Liver (tissue), 9 donors: ENCODE results near the gene GNRH2. TPM values are rescaled to one million over a fixed set of nuclear protein-coding genes. Genes with fewer than 3 reads are reported as not detected.

Experiments used
- DNase-seq: peaks from one replicate; pipeline ENCODE4 v3.0.0-alpha.2; 2017; ENCODE audit warnings: low spot score
- H3K27ac ChIP-seq, 2 donors: one replicate each; pipeline ENCODE4 v1.7.0; 2013; ENCODE audit warnings: inconsistent platforms in 2 of 2, low read length in 2 of 2, control low read depth in 1 of 2, low read depth in 1 of 2, mild to moderate bottlenecking in 1 of 2
- H3K27me3 ChIP-seq, 4 donors: one replicate each; pipeline versions ENCODE4 v1.6.1 to v1.7.0; 2013; ENCODE audit warnings: low read length in 3 of 4, inconsistent platforms in 1 of 4, mild to moderate bottlenecking in 1 of 4, moderate library complexity in 1 of 4; ENCODE audit not compliant: control insufficient read depth in 4 of 4, insufficient read depth in 4 of 4
- H3K36me3 ChIP-seq, 4 donors: one replicate each; pipeline versions ENCODE4 v1.6.1 to v1.7.0; 2013; ENCODE audit warnings: low read length in 3 of 4, mild to moderate bottlenecking in 3 of 4, low read depth in 1 of 4, moderate library complexity in 1 of 4; ENCODE audit not compliant: control insufficient read depth in 4 of 4, insufficient read depth in 3 of 4
- H3K4me1 ChIP-seq, 4 donors: one replicate each; pipeline versions ENCODE4 v1.6.1 to v1.7.0; 2013; ENCODE audit warnings: low read length in 3 of 4, mild to moderate bottlenecking in 3 of 4, moderate library complexity in 1 of 4; ENCODE audit not compliant: control insufficient read depth in 4 of 4, insufficient read depth in 4 of 4
- H3K4me3 ChIP-seq, 3 donors: one replicate each; pipeline versions ENCODE4 v1.6.1 to v1.7.0; 2013; ENCODE audit warnings: low read length in 3 of 3, control low read depth in 1 of 3, low read depth in 1 of 3, mild to moderate bottlenecking in 1 of 3
- H3K9ac ChIP-seq, 2 donors: one replicate each; pipeline ENCODE4 v1.7.0; 2013; ENCODE audit warnings: low read length in 2 of 2, mild to moderate bottlenecking in 2 of 2, moderate library complexity in 2 of 2, control low read depth in 1 of 2, low read depth in 1 of 2
- H3K9me3 ChIP-seq, 4 donors: one replicate each; pipeline versions ENCODE4 v1.6.1 to v1.7.0; 2013; ENCODE audit warnings: low read length in 3 of 4; ENCODE audit not compliant: control insufficient read depth in 4 of 4
- CTCF ChIP-seq: fragments of 150-350 bp; IDR thresholded peaks from 2 replicates; pipeline ENCODE4 v1.5.1; 2017; ENCODE audit warnings: improper control_type of control experiment, low read depth, low read length; ENCODE audit not compliant: missing input control
- EGR1 ChIP-seq, 2 donors: IDR thresholded peaks; 2 replicates each; pipeline ENCODE4 v1.6.1; 2016 to 2018; ENCODE audit warnings: antibody characterized with exemption in 2 of 2, low read depth in 2 of 2
- FOXA1 ChIP-seq: IDR thresholded peaks from 2 replicates; pipeline ENCODE4 v1.6.1; 2016; ENCODE audit warnings: antibody characterized with exemption
- FOXA2 ChIP-seq: IDR thresholded peaks from 2 replicates; pipeline ENCODE4 v1.6.1; 2016; ENCODE audit warnings: antibody characterized with exemption
- GABPA ChIP-seq, 2 donors: IDR thresholded peaks in 1 of 2; conservative IDR thresholded peaks in 1 of 2; 2 replicates each; pipeline ENCODE4 v1.6.1; 2016; ENCODE audit warnings: antibody characterized with exemption in 2 of 2, mild to moderate bottlenecking in 1 of 2, moderate library complexity in 1 of 2
- HNF4A ChIP-seq, 2 donors: conservative IDR thresholded peaks; 2 replicates each; pipeline ENCODE4 v1.6.1; 2016; ENCODE audit warnings: antibody characterized with exemption in 2 of 2, mild to moderate bottlenecking in 2 of 2
- HNF4G ChIP-seq: IDR thresholded peaks from 2 replicates; pipeline ENCODE4 v1.6.1; 2016; ENCODE audit warnings: antibody characterized with exemption
- JUND ChIP-seq, 2 donors: IDR thresholded peaks; 2 replicates each; pipeline ENCODE4 v1.6.1; 2016; ENCODE audit warnings: antibody characterized with exemption in 2 of 2
- RAD21 ChIP-seq, 2 donors: IDR thresholded peaks; 2 replicates each; pipeline ENCODE4 v1.6.1; 2016; ENCODE audit warnings: antibody characterized with exemption in 2 of 2, mild to moderate bottlenecking in 2 of 2
- RXRA ChIP-seq, 2 donors: IDR thresholded peaks; 2 replicates each; pipeline ENCODE4 v1.6.1; 2017 to 2018; ENCODE audit warnings: antibody characterized with exemption in 2 of 2, mild to moderate bottlenecking in 1 of 2
- SP1 ChIP-seq: IDR thresholded peaks from 2 replicates; pipeline ENCODE4 v1.6.1; 2018; ENCODE audit warnings: antibody characterized with exemption, mild to moderate bottlenecking
- TAF1 ChIP-seq: conservative IDR thresholded peaks from 2 replicates; pipeline ENCODE4 v1.6.1; 2016; ENCODE audit warnings: antibody characterized with exemption, mild to moderate bottlenecking
- YY1 ChIP-seq: IDR thresholded peaks from 2 replicates; pipeline ENCODE4 v1.6.1; 2016; ENCODE audit warnings: antibody characterized with exemption, mild to moderate bottlenecking
- WGBS: extraction: QIAGEN DNeasy Blood & Tissue Kit; methylation state at CpG from one replicate; pipeline ENCODE4 v1.1.7; 2013; 5-methylcytosine and 5-hydroxymethylcytosine counted together
- polyA plus RNA-seq, 2 donors: library from polyadenylated mRNA; stranded (reverse) in 1 of 2; unstranded in 1 of 2; fragments of 200-250 nt in 1 of 2; fragments of >200 nt in 1 of 2; fragmentation: Nextera tagmentation in 1 of 2; extraction: Ambion mirVana in 1 of 2; gene quantifications; one replicate each; pipeline versions ENCODE4 v1.2.1 to v1.2.3, GENCODE V29; 2013 to 2015
- total RNA-seq, 2 donors: library from RNA; depleted of rRNA; stranded (reverse); fragments of >200 nt; gene quantifications; one replicate each; pipeline ENCODE4 v1.2.3, GENCODE V29; 2014
- TF ChIP-seq, protein P1 (sequence below): IDR thresholded peaks from 2 replicates; pipeline ENCODE4 v1.6.1; 2016; ENCODE audit warnings: antibody characterized with exemption
- TF ChIP-seq, protein P2 (sequence below): IDR thresholded peaks from 2 replicates; pipeline ENCODE4 v1.6.1; 2016; ENCODE audit warnings: antibody characterized with exemption, mild to moderate bottlenecking
- TF ChIP-seq, protein P3 (sequence below): IDR thresholded peaks from 2 replicates; pipeline ENCODE4 v1.6.1; 2016; ENCODE audit warnings: antibody characterized with exemption
- donor health status: healthy.
- donor health status: healthy.
- donor health status: healthy.
- donor health status: healthy.
- donor health status: healthy.

The GNRH2 gene
- total and polyA plus RNA-seq, 4 donors = 0.25 to 0.58 (median 0.44) TPM; not detected in 1

DNA sequence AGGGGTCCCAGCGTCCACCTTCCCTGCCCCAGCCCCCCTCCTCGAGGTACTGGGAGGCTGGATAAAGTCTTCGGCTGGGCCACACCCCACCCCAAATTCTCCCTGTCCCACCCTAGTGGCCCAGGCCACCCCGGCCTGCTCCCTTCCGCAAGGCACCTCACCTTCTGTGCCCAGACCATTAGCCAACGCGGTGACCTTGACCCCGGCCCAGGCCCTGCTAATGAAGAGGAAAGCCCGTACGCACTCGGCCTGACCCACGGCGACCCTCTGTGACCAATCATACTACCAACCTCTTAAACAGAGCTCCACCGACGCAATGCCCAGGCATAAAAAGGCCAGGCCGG is 27.8 kb downstream of the GNRH2 start:
- Histone ChIP-seq H3K4me1 (peaks cover 7 to 52% (median 38%) of the 10 kb centered on the region in 4 donors), H3K9me3 (no peaks in the 10 kb centered on the region), H3K9ac (no peak overlapping the region), H3K36me3 (no peaks in the 10 kb centered on the region), H3K27me3 (peaks cover 0 to 3% (median 0%) of the 10 kb centered on the region in 4 donors), H3K27ac (peak overlapping the region in 1 of 2 donors; percentile 10), H3K4me3 (peak overlapping the region in 2 of 3 donors; percentile 18 to 51)
- TF ChIP-seq FOXA2 (no peak), YY1 (no peak), RXRA (IDR thresholded peaks at IDR 0.05) (peak in 1 of 2 donors; percentile 58), HNF4A (conservative IDR thresholded peaks at IDR 0.05) (peak in 1 of 2 donors; percentile 57), RAD21 (IDR thresholded peaks at IDR 0.05) (no peak)
- no peak for DNase-seq
- 73% methylated on average over 16 of the region's 16 CpGs for WGBS

DNA sequence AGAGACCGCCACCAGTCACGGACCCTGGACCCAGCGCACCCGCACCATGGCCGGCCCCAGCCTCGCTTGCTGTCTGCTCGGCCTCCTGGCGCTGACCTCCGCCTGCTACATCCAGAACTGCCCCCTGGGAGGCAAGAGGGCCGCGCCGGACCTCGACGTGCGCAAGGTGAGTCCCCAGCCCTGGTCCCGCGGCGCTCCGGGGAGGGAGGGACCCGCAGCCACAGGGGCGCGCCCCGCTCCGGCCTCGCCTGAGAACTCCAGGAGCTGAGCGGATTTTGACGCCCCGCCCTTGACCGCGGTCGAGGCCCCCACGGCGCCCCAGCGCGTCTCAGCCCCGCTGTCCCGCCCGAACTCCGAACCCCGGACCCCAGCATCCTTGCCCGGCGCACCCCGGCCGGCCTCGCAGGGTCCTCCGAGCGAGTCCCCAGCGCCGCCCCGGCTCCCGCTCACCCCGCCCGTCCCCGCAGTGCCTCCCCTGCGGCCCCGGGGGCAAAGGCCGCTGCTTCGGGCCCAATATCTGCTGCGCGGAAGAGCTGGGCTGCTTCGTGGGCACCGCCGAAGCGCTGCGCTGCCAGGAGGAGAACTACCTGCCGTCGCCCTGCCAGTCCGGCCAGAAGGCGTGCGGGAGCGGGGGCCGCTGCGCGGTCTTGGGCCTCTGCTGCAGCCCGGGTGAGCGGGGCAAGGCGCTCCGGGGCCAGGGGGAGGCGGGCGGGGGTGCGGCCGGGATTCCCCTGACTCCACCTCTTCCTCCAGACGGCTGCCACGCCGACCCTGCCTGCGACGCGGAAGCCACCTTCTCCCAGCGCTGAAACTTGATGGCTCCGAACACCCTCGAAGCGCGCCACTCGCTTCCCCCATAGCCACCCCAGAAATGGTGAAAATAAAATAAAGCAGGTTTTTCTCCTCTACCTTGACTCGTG is 28.4 kb downstream of the GNRH2 start, which contains the start of gene OXT:
Gene OXT, plus strand, starts transcription at position 11 of the 920 bp plus-strand sequence. Its CDS starts 36 bp downstream, at position 47.
- H3K27ac ChIP-seq = peak within 1 kb of the TSS in 1 of 2 donors; percentile 10
- H3K4me1 ChIP-seq = peaks cover 7 to 47% (median 33%) of the 10 kb centered on the region in 4 donors
- TF ChIP-seq HNF4A (conservative IDR thresholded peaks at IDR 0.05) (peak in 1 of 2 donors; percentile 51), EGR1 (IDR thresholded peaks at IDR 0.05; ENCODE audit: low read depth in 2 of 2) (no peak), SP1 (peak; percentile 28)
- DNase-seq = no peak
- no peaks in the 10 kb centered on the region for H3K36me3 ChIP-seq
- peaks cover 0 to 3% (median 0%) of the 10 kb centered on the region in 4 donors for H3K27me3 ChIP-seq
- H3K9me3 ChIP-seq = no peaks in the 10 kb centered on the region
- H3K4me3 ChIP-seq = peak within 1 kb of the TSS in 2 of 3 donors; percentile 18 to 51
- WGBS = 19% methylated on average over 95 of the region's 95 CpGs
- peak within 1 kb of the TSS in 1 of 2 donors; percentile 4 for H3K9ac ChIP-seq

- WGBS = 86% methylated on average over 22 of the region's 22 CpGs
- Histone ChIP-seq H3K27ac (no peak overlapping the region), H3K4me3 (no peak overlapping the region), H3K4me1 (peaks cover 7 to 40% (median 29%) of the 10 kb centered on the region in 4 donors), H3K36me3 (no peaks in the 10 kb centered on the region), H3K9ac (peak overlapping the region in 1 of 2 donors; percentile 4), H3K9me3 (no peaks in the 10 kb centered on the region), H3K27me3 (peaks cover 0 to 3% (median 0%) of the 10 kb centered on the region in 4 donors)
- DNase-seq = no peak
- TF ChIP-seq GABPA (IDR thresholded peaks at IDR 0.05 in 1 of 2, conservative IDR thresholded peaks at IDR 0.05 in 1 of 2) (no peak), CTCF (no peak), RXRA (IDR thresholded peaks at IDR 0.05) (no peak), SP1 (no peak), HNF4G (no peak), FOXA1 (no peak), EGR1 (IDR thresholded peaks at IDR 0.05; ENCODE audit: low read depth in 2 of 2) (no peak), HNF4A (conservative IDR thresholded peaks at IDR 0.05) (no peak), JUND (IDR thresholded peaks at IDR 0.05) (no peak), TAF1 (no peak), FOXA2 (no peak)
- TF ChIP-seq, protein P1, sequence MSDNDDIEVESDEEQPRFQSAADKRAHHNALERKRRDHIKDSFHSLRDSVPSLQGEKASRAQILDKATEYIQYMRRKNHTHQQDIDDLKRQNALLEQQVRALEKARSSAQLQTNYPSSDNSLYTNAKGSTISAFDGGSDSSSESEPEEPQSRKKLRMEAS = no peak
- TF ChIP-seq, protein P2, sequence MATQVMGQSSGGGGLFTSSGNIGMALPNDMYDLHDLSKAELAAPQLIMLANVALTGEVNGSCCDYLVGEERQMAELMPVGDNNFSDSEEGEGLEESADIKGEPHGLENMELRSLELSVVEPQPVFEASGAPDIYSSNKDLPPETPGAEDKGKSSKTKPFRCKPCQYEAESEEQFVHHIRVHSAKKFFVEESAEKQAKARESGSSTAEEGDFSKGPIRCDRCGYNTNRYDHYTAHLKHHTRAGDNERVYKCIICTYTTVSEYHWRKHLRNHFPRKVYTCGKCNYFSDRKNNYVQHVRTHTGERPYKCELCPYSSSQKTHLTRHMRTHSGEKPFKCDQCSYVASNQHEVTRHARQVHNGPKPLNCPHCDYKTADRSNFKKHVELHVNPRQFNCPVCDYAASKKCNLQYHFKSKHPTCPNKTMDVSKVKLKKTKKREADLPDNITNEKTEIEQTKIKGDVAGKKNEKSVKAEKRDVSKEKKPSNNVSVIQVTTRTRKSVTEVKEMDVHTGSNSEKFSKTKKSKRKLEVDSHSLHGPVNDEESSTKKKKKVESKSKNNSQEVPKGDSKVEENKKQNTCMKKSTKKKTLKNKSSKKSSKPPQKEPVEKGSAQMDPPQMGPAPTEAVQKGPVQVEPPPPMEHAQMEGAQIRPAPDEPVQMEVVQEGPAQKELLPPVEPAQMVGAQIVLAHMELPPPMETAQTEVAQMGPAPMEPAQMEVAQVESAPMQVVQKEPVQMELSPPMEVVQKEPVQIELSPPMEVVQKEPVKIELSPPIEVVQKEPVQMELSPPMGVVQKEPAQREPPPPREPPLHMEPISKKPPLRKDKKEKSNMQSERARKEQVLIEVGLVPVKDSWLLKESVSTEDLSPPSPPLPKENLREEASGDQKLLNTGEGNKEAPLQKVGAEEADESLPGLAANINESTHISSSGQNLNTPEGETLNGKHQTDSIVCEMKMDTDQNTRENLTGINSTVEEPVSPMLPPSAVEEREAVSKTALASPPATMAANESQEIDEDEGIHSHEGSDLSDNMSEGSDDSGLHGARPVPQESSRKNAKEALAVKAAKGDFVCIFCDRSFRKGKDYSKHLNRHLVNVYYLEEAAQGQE = no peak
- TF ChIP-seq, protein P3, sequence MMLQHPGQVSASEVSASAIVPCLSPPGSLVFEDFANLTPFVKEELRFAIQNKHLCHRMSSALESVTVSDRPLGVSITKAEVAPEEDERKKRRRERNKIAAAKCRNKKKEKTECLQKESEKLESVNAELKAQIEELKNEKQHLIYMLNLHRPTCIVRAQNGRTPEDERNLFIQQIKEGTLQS = no peak
These were observed 29.3 kb downstream of the GNRH2 start for GRCh38 chr20:3072530-3073250.
